T1000 (cell line): ENCODE data around the gene C6orf62.
A peak's percentile ranks its signal among the peaks of the same experiment; 100 is the strongest.
"Not testable (repeated sequence)": the region's sequence is repeated elsewhere in the genome, so short reads cannot be mapped to it uniquely, and the experiment has no call there.

Experiments used
- DNase-seq: peaks from one replicate; lab custom pipeline; 2025; ENCODE audit warnings: mixed read lengths; lab: John Stamatoyannopoulos, UW

C6orf62 gene

GRCh38 chr6:24668066-24668996 is 50.6 kb downstream of the C6orf62 start:
- DNase-seq = not testable (repeated sequence)

DNA sequence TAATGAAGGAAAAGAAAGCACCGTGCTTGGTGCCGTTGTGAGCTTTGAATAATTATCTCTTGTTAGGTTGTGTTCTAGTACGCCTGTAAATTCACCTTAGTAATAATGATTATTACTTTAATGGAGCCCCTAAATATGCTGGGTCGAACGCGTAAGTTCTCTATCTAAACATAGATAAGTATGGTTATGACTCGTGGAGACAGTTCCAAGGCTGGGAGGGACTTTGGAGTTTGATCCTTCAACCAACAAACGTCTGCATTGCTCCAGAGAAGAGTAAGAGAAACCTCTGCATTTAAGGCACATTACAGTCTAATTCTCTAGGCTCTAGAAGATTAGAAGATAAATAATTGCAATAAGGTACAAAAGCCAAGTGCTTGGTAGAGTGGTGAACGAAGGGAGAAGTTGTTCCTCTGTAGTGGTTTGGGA is 51.6 kb downstream of the C6orf62 start:
- no peak for DNase-seq

DNA sequence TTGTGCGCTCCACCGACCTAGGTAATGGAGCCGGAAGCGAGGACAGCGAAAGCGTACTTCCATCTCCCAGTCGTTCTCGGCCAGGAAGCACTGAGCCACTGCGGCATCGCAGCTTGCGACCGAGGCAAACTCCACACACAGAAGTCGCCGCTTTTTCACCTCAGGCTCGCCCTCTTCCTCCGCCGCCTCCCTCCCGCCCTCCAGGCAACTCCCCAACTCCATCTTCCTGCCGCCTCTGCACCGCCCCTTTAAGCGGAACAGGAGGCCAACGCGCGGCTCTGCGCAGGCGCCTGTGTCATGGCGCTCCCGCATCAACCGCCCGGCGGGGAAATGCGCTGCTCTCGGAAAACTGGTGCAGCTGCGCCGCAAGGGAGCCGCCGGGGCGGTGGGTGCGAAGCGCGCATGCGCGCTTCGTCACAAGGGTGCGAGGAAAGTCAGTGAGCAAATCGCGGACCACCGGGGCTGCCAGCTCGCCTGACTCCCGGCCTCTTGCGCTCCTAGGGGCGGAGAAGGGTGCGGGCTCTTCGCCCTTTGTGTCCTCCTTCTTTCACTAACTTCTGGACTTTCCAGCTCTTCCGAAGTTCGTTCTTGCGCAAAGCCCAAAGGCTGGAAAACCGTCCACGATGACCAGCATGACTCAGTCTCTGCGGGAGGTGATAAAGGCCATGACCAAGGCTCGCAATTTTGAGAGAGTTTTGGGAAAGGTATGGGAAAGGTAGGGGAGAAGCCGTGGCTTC is 52.1 kb downstream of the C6orf62 start, which contains the start of the genes ACOT13 and TDP2:
Gene ACOT13 (plus strand): TSS at position 437 of the 737 bp plus-strand sequence. CDS start 187 bp downstream, at position 624.
Gene TDP2 (minus strand): TSS at position 259 of the 737 bp plus-strand sequence. CDS start 37 bp downstream, at position 222.
- peak; percentile 96 for DNase-seq

DNA sequence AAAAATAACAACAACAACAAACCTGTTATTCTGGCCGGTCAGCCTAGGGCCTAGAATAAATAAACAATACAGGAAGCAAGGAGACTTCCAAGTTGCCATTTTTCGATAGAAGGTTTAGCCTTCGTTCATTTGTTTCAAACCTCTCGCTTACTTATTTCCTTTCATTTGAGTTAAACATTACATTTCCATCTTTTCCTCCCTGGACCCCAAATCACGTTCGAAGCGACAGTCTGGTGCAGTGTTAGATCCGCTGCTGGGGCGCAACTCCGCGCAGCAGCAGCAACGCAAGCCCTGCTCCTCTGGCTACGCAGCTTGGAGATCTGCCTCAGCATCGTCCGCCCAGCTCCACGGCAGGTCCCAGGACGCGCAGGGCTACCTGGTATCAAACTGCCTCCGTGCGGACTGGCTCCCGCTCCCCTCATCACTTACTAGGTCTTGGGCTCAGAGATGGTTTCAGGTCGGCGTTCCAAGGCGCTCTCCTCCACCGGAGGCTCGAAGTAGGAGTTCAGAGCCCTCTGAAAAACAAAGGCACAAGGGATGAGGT is 52.8 kb downstream of the C6orf62 start:
- no peak for DNase-seq

DNA sequence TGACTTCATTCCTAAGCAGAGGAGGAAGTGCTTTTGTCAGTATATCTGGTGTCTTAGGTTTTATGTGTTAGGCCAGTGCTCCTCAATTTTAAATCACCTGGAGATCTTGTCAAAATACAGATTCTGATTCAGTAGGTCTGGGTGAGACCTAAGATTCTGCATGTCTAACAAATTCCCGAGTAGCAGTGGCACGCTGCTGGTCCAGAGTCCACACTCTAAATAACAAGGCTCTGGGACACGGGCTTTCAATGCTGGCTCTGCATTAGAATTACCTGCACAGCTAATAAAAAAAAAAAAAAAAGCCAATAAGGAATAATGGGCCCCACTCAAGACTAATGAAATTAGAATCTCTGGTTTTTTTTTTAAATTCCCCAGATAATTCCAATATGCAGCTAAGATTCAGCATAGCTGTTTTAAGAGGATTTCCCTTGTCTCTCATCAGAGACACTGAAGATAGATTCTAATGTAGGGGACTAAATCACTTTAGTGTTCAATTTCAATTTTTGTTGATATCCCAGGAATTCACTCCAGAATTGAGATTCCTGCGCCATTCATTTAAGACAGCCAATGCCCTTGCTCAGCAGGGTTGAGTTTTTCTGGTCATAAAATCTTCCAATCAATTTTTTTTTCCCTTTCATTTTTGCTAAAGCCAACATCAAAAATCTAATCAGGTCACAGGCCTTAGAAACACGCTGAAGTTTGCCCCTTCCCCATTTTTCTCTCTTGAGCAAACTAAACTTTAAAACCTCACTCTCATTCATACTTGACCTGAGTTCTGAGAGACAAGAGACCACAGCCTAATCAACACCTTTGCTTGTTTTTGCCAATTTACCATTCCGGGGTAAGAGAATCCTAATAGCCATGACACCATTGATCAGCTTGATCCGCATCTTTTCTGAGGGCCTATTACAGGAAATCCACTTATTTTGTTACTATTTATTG is 54.6 kb downstream of the C6orf62 start:
- no peak for DNase-seq

DNA sequence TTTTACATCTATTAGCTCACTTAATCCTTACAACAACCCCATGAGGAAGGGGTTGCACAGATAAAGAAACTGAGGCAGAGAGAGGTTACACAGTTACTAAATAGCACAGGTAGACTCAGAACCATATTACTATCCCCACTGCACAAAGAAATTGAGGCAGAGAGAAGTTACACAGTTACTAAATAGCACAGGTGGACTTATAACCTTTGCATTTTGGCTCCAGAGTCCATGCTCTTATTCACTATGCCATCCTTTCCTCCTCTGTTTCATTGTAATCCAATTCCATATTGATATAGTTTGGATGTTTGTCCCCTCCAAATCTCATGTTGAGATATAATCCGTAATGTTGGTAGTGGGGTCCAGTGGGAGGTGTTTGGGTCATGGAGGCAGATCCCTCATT is 55.8 kb downstream of the C6orf62 start:
- DNase-seq = no peak

DNA sequence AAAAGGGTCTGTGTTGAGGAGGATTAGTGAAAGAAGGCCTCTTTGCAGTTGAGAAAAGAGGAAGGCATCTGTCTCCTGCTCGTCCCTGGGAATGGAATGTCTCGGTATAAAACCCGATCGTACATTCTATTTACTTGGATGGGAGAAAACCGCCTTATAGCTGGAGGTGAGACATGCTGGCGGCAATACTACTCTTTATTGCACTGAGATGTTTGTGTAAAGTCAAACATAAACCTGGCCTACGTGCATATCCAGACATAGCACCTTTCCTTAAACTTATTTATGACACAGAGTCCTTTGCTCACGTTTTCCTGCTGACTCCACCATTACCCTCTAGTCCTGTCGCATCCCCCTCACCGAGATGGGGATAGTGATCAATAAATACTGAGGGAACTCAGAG is 56.7 kb downstream of the C6orf62 start:
- no peak for DNase-seq

DNA sequence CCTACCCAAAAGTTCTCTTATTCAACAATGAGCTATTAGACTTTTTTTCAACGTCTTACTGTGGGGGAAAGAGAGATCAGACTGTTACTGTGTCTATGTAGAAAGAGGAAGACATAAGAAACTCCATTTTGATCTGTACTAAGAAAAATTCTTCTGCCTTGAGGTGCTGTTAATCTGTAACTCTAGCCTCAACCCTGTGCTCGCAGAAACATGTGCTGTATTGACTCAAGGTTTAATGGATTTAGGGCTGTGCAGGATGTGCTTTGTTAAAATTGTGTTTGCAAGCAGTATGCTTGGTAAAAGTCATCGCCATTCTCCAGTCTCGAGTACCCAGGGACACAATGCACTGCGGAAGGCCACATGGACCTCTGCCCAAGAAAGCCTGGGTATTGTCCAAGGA is 57.2 kb downstream of the C6orf62 start:
- not testable (repeated sequence) for DNase-seq

DNA sequence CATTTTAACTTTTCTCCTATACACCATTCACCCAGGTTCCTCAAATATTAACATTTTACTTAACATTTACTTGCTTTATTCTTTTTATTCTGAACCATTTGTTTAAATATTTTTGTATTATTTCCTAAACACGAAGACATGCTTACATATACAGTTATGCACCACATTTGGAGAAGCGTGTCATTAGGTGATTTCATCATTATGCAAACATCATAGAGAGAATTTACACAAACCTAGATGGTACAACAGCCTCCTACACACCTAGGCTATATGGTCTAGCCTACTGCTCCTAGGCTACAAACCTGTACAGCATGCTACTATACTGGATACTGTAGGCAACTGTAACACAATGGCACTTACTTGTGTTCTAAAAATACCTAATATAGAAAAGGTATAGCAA is 58.8 kb downstream of the C6orf62 start:
- no peak for DNase-seq

DNA sequence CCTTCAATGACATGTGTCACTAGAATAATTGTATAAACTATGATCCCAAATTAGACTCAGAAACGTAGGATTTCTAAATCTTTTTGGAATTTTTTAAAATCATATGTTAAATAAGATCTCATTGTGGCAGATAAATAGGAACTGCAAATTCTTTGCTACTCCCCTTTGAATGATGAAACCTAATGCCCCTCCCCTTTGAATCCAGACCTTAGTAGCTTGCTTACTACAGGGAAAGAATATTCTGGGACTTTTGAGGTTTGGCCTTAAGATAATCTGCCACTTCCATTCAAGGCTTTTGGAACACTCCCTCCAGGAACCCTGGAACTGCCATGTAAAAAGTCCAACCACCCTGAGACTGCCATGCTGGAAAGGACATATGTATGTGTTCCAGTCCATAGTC is 59.4 kb downstream of the C6orf62 start:
- no peak for DNase-seq

DNA sequence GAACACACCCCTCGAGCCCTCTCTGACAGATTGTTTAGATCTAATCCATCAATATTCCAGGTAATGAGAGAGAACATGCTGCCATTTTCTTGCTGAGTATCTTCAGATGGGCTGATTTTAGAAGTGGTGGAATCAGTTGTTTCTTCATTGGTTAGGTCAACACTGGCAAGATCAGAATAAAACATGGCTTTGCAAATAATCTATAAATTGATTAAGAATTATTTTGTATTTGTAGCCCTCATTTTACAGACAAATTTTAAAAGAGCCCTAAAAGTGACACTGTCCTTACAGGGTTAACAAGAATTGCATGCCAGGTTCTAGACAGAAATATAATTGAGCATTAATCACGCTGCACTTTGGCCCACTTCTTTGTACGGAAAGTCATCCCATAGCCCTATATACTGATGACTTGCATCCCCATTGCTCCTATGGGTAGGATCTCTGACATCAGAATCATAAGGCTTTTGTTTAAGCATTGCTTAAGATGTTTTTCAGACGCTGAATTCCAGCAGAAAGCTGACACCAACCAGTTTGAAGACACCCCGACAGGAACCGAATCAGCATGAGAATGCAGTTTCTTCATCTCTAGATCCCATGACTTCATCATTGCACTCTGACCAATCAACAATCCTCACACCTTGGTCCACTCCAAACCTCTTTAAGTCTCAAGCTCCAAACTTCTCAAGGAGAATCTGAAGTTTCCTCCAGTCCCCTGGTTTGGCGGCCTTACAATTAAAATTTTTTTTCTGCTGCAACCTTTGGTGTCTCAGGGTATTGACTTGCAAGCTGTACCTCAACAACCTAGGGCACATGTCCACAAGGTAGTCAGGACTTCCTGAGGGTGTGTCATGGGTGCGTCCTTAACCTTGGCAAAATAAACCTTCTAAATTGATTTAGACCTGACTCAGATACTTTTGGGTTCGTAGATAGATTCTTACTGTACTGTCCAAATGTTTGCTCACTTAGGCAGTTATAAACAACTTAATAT is 60.1 kb downstream of the C6orf62 start:
- DNase-seq = no peak

DNA sequence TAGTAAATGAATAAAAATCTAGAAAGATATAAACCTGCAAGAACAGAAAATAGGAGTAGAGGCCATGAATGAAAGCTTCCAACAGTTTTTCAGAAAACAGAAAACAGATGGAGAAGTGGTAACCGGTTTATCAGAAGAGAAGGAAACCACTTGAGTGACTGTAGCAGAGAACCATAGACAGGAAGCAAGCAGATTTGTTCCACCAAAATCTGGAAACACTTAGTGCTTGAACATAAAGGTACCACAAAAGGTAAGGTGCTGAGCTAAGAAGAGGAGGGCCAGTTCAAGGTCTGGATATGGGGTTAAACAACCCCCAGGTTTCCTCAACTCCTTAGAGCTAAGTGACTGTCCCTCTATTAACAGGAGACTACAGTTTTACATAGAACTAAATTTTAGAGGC is 63.7 kb downstream of the C6orf62 start:
- no peak for DNase-seq
